Transverse colon (tissue), 3 donors: ENCODE results near the gene GRIN2D.
"Not testable (repeated sequence)": the region's sequence is repeated elsewhere in the genome, so short reads cannot be mapped to it uniquely, and the experiment has no call there.

Experiments used
- POLR2A ChIP-seq: fragments of 450-650 bp; IDR thresholded peaks from one replicate; pipeline ENCODE4 v1.6.1; 2016; ENCODE audit warnings: antibody characterized with exemption, mild to moderate bottlenecking, moderate library complexity
- TF ChIP-seq, protein P1 (sequence below), 5 experiments: fragments of 200-600 bp in 3 of 5; fragments of 450-650 bp in 2 of 5; sonication (generic) in 3 of 5; IDR thresholded peaks; 1 replicate in 2 of 5; 2 replicates in 3 of 5; pipeline ENCODE4 v1.5.1; 2016 to 2017; ENCODE audit warnings: antibody characterized with exemption in 5 of 5, inconsistent platforms in 3 of 5, mild to moderate bottlenecking in 2 of 5, moderate library complexity in 1 of 5

DNA sequence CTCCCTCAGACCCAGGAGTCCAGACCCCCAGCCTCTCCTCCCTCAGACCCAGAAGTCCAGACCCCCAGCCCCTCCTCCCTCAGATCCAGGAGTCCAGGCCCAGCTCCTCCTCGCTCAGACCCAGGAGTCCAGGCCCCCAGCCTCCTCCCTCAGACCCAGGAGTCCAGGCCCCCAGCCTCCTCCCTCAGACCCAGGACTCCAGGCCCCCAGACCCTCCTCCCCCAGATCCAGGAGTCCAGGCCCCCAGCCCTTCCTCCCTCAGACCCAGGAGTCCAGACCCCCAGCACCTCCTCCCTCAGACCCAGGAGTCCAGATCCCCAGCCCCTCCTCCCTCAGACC lies 1.5 kb upstream of the GRIN2D start:
- TF ChIP-seq POLR2A, result not testable (repeated sequence)
- TF ChIP-seq, protein P1, sequence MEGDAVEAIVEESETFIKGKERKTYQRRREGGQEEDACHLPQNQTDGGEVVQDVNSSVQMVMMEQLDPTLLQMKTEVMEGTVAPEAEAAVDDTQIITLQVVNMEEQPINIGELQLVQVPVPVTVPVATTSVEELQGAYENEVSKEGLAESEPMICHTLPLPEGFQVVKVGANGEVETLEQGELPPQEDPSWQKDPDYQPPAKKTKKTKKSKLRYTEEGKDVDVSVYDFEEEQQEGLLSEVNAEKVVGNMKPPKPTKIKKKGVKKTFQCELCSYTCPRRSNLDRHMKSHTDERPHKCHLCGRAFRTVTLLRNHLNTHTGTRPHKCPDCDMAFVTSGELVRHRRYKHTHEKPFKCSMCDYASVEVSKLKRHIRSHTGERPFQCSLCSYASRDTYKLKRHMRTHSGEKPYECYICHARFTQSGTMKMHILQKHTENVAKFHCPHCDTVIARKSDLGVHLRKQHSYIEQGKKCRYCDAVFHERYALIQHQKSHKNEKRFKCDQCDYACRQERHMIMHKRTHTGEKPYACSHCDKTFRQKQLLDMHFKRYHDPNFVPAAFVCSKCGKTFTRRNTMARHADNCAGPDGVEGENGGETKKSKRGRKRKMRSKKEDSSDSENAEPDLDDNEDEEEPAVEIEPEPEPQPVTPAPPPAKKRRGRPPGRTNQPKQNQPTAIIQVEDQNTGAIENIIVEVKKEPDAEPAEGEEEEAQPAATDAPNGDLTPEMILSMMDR (IDR thresholded peaks at IDR 0.05), result not testable (repeated sequence)
